IPS-NIHi7 (cell line): ENCODE measurements around the gene S100A10.

ENCODE experiments used
- DNase-seq: peaks from one replicate; pipeline ENCODE4 v3.0.0; 2012; ENCODE audit warnings: mixed read lengths; ENCODE audit errors: extremely low spot score

Gene S100A10

DNA sequence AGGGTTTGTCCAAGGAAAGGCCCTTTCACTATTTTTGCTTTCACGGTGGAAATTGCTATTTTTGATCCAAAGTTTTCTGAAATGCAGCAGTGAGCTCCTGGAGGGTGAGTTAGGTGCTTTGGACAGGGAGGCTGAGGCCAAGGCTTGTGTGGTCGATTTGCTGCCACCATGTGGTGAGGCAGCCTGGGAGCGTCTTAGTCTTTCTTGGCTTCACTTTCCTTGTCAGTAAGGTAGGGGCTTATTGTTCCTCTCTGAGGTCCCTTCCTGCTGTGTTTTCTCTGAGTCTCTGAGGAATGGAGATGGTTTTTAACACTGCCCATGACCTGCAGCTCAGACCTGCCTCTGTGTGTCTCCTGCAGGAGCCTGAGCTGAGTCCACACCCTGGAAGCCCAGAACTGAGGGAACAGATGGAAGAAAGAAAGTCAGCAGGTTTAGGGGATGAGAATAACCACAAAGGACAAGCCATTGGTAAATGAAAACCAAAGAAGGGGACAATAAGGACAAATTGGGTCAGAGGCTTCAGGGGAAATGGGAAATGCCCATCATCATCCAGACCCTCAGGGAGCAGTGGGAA, 20.1 kb upstream of the S100A10 start:
- DNase-seq, result peak; percentile 71

DNA sequence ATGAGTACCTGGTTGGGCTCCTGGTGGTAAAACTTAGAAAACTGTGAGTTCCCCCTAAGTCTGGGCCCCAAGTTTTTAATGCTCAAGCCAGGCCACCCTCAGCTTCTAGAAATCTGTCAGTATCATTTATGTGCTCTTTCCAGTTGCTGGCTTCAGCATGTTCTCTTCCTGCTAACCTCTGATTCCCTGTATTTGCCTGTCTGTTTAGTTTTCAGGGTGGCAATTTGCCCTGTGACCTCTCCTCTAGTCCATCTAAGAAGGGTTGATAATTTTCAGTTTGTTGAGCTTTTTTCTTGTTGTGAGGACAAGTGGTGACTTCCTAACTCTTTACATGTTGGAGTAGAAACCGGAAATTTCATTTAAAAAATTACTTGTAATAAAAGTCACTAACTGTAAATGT, 16.0 kb upstream of the S100A10 start:
- DNase-seq, result no peak

DNA sequence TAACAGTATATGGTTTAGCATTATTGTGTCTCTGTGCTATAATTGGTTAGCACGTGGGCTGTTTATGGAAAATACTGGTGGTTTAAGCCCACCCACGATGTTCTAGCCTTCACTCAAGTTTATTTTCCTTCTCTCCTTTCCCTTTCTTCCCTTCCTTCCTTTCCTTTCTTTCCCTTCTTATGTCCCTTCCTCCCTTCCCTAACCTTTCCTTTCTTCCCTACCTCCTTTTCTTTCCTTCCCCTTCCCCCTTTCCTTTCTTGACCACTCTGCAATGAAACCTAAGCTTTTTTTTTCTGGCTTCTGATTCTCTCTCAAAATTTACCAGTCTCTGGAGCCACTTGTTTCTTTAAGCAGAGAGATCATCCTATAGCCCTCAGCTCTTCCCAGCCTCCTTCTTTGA, 13.4 kb upstream of the S100A10 start:
- no peak for DNase-seq

DNA sequence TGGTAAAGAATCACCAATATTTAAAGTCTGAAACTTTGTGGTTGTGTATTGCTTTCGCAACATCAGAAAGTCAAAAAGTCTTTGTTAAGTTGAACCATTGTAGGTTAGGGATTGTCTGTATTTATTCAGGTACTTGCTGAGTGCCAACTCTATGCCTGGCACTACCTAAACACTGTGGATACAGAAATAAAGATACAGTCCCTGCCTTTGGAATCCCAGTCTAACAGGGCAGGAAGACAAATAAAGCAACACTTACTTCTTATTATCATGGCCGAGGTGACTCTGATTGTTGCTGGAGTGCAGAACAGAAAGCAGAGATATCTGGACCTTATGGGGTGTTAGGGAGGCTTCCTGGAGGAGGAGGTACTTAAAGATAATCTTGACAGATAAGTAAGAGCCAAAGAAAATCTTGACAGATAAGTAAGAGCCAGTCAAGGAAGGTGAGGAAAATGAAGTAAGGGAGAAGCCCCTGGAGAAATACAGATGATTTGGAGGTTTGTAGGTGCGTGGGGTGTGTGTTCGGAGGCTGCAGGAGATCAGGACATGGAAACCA, 11.8 kb upstream of the S100A10 start:
- no peak for DNase-seq

DNA sequence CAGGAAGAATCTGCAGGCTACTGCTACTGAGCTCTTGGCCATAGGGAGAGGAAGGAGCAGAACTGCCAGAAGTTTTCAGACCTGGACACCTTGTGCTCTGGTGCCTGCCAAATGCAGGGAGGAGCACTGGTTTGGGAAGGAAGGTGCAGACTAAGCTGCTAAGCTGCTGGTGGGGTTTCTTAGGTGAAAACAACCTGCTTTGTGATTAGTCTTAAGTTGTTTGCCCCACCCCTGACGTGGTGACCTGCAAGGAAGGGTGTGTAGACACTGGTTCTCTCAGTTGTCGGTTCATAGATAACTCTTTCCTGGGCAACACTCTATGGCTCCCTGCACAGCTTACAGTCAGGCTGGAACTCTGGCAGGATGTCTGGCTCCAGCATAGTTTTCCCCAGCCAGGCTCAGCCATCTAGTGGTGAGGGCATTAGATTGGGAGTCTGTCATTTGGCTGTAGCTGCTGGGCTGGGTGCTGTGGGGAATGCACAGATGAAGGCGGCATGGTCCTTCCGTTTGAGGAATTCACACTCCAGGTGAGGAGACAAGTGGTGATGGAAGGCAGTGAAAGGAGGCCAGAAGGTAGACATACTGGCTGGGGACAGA, 10.3 kb upstream of the S100A10 start:
- peak; percentile 30 for DNase-seq

DNA sequence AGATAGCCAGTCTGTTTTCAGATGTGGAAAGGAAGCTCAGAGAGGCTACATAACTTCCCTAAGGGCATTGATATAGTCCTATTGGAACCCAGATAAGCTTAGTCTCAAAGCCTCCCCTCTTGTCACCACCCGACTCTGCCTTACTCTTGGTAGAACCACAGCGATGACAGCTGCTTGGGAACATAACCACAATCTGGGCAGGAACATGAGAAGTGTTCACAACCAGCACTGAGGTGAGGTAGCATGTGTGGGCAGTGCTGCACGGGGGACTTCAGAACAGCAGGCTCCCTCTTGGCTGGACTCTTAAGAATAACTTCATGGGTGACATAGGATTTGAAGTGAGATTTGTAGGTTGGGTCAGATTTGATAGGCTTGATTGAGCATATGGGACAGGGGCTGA, 9.3 kb upstream of the S100A10 start:
- DNase-seq, result no peak

DNA sequence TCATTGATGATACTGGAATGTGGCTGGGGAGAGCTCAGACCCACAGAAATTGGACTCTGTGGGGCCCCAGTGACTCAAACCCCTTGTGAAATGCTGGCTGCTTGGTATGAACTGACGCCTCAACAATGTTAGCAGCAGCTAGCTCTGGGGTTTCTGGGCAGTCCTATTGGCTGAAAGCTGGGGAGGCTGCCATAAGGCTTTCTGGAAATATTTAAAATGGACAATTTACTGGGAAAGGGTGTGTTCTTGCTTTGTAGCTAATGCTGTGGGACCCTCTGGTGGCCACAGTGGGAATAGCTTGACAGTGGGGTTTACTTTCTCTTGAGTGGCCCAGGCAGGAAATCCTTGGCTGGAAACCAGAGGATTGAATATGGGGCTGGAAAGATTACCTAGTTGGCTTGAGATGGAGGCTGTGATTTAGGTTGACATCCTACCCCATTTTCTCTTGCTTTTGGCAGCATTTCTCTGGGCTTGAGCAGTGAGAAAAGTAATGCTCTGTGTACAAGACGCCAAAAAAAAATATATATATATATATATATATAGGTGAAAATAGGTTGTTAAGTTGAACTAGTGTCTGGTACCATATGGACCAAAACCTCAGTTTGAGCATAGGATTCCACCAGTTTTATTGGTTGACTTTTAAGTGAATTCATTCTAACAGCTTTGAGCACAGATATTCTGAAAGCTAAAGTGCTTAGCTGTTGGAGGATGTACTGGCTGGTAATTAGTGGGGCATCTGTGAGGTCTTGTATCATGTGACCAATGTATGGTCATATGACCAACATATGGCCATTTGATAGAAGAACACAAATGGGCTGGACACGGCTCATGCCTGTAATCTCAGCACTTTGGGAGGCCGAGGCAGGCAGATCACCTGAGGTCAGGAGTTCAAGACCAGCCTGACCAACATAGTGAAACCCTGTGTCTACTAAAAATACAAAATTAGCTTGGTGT, 8.2 kb upstream of the S100A10 start:
- DNase-seq, result peak; percentile 66

DNA sequence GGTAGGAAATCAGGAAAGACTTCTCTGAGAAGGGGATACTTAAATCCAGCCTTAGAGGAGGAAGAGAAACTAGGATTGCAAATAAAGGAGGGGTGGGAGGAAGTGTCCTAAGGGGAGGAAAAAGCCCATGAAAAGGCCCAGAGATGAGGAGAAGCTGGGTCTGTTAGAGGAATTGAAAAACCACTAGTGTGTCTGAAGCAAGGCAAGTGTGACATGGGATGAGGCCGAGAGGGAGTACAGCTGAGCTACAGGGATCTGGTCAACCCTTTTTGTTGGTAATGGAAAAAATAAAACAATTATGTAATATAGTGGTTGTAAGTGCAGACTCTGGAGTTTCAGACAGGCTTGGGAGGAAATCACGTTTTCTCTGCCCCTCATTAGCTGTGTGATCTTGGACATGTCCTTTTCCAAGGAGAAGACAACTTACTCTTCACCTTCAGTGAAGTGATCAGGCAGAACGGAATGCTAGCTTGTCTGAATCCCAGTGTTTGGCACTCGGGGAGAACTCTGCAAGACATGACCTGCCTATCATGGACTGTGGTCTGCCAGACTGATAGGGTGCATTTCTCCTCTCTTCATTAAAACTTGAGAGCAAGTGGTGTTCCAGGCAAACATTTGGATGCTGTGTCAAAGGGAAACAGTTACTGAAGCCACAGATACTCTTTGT, 7.4 kb upstream of the S100A10 start:
- no peak for DNase-seq

DNA sequence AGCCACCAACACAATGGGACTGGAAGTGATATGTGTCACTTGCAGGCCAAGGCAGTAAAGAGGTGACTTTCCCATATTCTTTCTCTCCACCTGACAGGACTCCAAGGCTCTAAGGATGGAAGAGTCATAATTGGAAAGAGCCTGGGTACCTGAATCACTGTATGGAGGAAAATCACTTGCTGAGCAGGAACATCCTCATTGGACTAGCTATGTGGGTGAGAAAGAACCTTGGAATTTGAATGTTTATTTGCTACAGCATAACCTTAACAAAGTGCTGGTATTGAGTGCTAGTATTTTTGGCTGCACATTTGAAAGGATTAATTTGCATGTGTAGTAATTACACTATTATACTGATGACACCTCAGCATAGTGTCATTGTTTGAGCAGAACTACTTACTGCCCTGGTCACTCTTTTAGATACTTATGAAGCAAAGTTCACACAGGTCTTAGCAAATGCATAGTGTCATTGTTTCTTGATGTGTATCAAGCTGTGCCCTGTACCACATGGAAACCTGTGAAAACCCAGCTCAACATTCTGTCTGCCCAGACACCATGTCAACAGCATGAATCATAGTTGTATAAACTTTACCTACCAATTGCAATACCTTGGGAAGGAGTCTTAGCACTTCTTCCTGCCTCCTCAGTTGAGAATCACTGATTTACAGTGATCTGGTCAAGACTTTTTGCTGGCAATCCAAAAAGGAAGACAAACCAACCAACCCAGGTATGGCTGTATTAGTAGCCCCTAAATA, 5.1 kb upstream of the S100A10 start:
- no peak for DNase-seq

DNA sequence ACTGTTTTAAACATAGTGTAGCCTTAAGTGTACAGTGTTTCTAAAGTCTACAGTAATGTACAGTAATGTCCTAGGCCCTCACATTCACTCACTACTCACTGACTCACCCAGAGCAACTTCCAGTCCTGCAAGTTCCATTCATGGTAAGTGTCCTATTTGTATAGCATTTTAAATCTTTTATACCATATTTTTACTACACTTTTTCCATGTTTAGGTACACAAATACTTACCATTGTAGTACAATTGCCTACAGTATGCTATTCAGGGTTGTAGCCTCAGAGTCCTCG, 3.6 kb upstream of the S100A10 start:
- no peak for DNase-seq

DNA sequence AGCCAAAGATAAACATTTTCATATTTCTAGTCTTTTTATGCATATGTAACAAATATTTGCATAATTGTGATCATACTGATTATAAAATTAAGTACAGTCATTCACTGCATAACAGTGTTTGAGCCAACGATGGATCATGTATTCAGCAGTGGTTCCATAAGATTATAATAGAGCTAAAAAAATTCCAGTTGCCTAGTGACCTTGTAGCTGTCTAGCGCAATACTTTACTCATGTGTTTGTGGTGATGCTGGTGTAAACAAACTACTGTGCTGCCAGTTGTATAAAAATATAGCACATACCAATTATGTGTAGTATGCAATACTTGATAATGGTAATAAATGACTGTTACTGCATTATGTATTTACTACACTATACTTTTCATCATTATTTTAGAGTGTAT, 2.1 kb upstream of the S100A10 start:
- no peak for DNase-seq

DNA sequence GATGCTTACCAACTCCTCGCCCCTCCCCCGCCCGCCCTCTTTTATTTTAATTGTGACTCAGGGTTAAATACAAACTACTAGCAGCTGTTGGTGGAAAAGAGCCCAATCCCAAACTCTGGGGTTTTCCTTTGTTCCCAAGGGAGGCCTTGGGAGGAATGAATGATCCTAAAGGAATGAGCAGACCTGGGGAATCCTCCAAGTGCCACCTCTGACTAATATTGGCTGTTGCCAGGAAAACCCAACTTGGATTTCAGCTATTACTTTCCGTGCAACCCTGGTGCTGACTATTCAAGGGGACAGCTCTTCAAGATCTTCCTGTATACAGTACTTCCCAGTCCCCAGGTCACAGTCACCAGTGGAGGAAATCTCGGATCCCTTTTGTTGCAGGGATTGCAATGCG, 1.3 kb upstream of the S100A10 start:
- DNase-seq, result peak; percentile 23

DNA sequence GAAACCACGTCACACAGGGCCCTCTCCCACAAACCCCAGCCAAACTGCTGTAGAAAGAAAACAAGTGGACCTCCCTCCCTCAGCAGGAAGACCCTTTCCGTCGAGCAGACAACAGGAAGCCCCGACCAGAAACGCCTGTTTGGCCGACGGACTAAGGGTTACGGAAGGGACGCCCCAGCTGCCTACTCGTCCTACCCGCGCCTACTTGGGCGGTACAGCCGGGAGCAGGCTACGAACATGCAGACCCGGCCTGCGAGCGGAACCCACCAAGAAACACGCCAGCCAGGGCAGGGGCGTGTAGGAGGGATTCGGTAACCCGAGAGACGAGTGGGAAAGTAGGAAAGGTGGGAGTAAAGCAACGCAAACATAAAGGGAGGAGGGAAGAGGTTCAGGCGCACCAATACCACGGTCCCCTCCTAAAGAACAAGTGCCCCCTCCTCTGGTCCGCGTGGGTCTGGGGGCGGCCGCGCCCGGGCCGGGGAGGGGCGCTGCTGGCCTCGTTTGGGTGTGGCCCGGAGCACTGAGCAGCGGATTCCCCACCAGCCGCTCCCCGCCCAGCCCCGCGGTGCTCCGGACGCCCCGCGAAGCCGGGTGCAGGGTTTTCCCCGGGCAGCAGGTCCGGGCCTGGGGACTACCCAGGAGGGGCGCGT, 450 bp downstream of the S100A10 start:
- no peak for DNase-seq

DNA sequence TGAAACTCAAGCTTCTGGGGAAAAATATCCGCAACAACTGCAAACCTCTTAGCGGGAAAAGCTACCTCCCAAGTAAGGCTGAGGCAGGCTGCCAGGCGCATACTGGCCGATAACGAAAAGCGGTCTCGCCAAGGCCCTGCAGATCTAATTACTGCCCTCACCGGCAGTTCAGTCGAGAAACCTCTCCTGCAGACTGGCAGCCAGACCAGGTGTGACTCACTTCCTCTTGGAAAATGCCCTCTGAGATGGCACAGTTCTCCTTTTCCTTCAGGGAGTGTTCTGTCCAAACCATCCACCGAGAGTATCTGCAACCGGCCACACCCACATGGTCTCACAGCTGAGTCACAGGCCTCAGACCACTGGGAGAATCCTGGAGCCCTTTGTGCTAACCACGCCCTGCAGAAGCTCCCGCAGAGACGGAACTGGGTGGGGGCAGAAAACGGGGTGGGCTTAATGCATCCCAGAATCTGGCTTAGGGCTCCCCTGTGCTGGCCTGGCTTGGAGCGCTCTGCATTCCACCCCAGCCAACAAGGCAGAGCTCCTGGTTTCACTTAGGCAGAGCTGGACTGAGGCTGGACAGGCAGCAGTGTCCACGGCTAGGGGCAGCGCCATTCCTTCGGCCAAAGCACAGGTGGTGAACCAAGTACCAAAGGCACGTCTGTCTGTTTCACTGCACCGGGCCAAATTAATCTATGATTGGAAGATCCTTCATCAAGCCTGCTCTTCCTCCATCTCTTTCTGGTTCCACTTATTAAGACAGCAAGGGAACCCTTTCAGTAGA, 1.2 kb downstream of the S100A10 start:
- DNase-seq, result peak; percentile 62

DNA sequence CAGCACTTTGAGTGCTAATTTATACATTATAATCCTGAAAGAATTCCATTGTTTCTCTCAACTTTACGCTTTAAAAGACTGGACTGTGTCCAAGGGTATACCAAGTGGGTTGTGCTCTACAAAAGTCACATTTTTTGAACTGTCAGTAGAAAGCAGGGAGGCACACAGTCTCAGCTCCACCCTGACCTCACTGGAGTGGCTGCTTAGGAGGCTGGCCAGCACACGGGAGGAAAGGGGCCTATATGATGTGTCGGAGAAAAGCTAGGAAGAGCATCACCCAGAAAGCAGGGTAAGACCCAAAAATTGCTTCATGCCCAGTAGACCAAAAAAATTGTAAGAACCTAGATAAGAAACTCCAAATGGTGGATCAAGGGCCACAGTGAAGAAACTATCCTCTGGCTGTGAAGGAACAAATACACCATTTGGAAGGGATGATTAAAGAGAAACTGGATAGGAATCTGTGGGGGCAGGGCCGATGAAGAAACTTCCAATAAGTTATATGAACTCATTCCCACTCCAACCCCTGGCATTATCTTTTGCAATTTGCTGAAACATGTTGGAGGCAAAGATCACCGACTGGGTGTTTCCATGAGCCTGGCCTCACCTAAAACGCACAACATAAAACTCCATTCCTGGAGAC, 1.9 kb downstream of the S100A10 start:
- no peak for DNase-seq

DNA sequence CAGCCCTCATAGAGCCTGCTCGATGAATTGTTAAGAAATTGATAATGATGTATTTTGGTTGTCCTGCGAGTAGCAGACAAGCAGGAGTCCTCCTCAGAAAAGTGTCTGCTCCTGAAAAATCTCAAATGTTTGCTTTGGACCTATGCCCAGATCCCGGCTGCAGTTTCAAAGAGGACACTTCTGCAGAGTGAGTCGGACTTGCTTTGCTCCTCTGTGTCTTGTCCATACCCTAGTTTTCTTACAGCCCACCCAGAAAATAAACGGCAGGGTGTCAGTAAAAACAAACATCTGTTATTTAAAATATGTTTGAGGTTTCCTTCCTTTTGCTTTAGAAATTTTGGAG, 2.8 kb downstream of the S100A10 start:
- DNase-seq, result no peak

DNA sequence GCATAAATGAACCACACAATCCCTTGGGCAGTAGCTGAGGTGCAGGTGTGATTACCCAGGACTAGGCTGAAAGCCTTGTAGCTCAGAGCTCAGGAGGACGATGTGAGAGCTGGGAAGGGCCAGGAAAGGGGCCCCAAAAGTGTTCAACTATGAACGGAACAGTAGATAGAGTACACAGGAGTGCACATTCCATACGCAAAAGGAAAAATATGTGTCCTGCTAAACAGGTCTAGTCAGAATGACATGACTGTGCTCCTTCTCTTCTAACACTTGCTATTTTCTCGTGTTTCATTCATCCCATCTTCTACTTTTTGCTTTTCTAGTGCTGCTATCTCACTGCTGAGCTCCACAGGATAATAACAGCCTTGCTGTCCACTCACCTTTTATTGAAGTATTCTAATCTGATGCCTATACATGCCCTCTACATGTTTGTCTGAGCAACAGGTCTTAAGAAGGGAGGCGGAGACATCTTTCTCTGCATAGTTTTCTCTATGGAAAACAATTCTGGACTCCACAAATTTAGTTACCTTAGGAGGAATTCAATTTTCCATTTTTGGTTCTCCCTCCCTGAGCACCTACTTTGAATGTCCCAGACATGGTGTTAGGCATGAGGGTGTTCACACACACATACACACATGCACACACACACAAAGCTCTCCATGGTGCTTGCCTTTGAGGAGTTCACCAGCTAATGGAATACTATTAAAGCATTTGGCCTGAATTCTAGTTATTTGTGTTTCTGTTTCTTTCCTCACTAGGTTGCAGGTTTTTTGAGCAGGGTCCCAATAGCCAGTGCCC, 3.4 kb downstream of the S100A10 start:
- DNase-seq, result no peak

DNA sequence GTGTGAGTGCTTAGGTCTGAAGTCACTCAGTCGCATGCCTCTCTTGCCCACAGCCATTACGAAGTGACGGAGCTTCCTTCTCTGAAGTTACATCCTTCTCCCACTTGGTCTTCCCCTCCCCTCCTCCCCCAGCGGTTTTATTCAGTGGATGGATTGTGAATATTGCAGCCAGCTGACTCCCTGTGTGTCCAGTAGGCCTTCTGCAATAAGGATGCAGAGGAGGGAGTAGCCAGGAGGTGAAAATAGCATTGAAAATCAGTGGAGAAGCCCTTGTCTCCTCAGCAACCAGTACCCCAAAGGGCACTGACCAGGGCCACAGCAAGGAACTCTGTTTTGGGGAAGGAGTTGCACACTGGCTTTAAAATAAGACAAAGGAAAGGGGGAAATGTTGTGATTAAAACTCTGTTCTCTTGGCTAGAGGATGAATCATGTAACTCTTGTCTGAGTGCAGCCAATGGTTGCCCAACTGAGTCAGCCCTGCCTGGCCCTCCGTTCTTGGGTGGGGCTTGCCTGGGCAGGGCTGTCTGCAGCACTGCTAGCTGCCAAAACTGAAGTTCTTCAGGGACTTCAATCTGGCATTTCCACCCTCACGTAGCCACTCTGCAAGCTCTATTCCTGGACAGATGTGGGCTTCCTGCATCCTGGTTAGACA, 4.3 kb downstream of the S100A10 start:
- no peak for DNase-seq
